Small intestine (tissue), 7 donors: ENCODE measurements around the gene PHKB. TPM values are rescaled to one million over a fixed set of nuclear protein-coding genes. Genes with fewer than 3 reads are reported as not detected.
"Not testable (repeated sequence)": the region's sequence is repeated elsewhere in the genome, so short reads cannot be mapped to it uniquely, and the experiment has no call there.

Source experiments
- DNase-seq, 2 donors: peaks; one replicate each; pipeline versions ENCODE4 v3.0.0 to v3.0.0-alpha.2; 2013
- FAIRE-seq: peaks from 2 replicates; lab custom pipeline; 2012; peaks lifted over from hg19 to GRCh38; lab: Jason Lieb, UNC
- H3K27ac ChIP-seq, 3 donors: one replicate each; pipeline ENCODE4 v1.5.1; 2013; ENCODE audit warnings: low read length in 2 of 3, mild to moderate bottlenecking in 2 of 3, control low read depth in 1 of 3, inconsistent platforms in 1 of 3, low read depth in 1 of 3, moderate library complexity in 1 of 3
- H3K27me3 ChIP-seq, 3 donors: one replicate each; pipeline ENCODE4 v1.6.1; 2013; ENCODE audit warnings: low read length in 3 of 3, inconsistent platforms in 1 of 3; ENCODE audit not compliant: control insufficient read depth in 3 of 3, insufficient read depth in 3 of 3
- H3K36me3 ChIP-seq, 3 donors: one replicate each; pipeline ENCODE4 v1.6.1; 2013; ENCODE audit warnings: low read length in 3 of 3, inconsistent platforms in 1 of 3, low read depth in 1 of 3, mild to moderate bottlenecking in 1 of 3, moderate library complexity in 1 of 3; ENCODE audit not compliant: control insufficient read depth in 3 of 3, insufficient read depth in 2 of 3
- H3K4me1 ChIP-seq, 3 donors: one replicate each; pipeline ENCODE4 v1.6.1; 2013; ENCODE audit warnings: low read length in 2 of 3, inconsistent platforms in 1 of 3, low read depth in 1 of 3, mild to moderate bottlenecking in 1 of 3, moderate library complexity in 1 of 3; ENCODE audit not compliant: control insufficient read depth in 3 of 3, insufficient read depth in 2 of 3
- H3K4me3 ChIP-seq, 3 donors: one replicate each; pipeline ENCODE4 v1.5.1; 2013; ENCODE audit warnings: low read length in 3 of 3, control low read depth in 1 of 3, inconsistent platforms in 1 of 3, low read depth in 1 of 3, mild to moderate bottlenecking in 1 of 3, moderate library complexity in 1 of 3
- H3K9me3 ChIP-seq, 2 donors: one replicate each; pipeline ENCODE4 v1.6.1; 2013; ENCODE audit warnings: low read depth in 1 of 2, low read length in 1 of 2; ENCODE audit not compliant: control insufficient read depth in 2 of 2, insufficient read depth in 1 of 2
- WGBS, 3 donors: extraction: QIAGEN DNeasy Blood & Tissue Kit; methylation state at CpG; one replicate each; pipeline ENCODE4 v1.1.7; 2013; 5-methylcytosine and 5-hydroxymethylcytosine counted together
- polyA plus RNA-seq, 4 donors: library from polyadenylated mRNA; stranded (reverse) in 3 of 4; unstranded in 1 of 4; fragments of 200-250 nt in 3 of 4; fragments of 120-200 nt in 1 of 4; gene quantifications; one replicate each; pipeline versions ENCODE4 v1.2.1 to v1.2.3, GENCODE V29; 2013
- donor health status: healthy with polysubstance abuse.
- donor health status: control.
- donor health status: control.
- donor health status: Bipolar disorder and iron deficiency.
- donor health status: healthy.

The PHKB gene
- polyA plus RNA-seq, 4 donors, result 27.0 to 69.3 (median 37.0) TPM

- FAIRE-seq, H3K9me3 ChIP-seq, H3K27me3 ChIP-seq, H3K4me3 ChIP-seq, H3K4me1 ChIP-seq, DNase-seq, H3K27ac ChIP-seq, H3K36me3 ChIP-seq: not testable (repeated sequence)
Observed at GRCh38 chr16:47442884-47443283, 18.2 kb upstream of the PHKB start.

GRCh38 chr16:47446431-47446830 lies 14.7 kb upstream of the PHKB start:
- no peak for FAIRE-seq
- Histone ChIP-seq H3K4me3 (no peak overlapping the region), H3K36me3 (peaks cover under 1 to 5% (median 1%) of the 10 kb centered on the region in 3 donors), H3K9me3 (no peaks in the 10 kb centered on the region), H3K27me3 (no peaks in the 10 kb centered on the region), H3K4me1 (peaks cover 0 to 4% (median 3%) of the 10 kb centered on the region in 3 donors), H3K27ac (no peak overlapping the region)
- 97% methylated on average over 3 of the region's 3 CpGs for WGBS, 3 donors
- no peak for DNase-seq

GRCh38 chr16:47448830-47449575 lies 12.1 kb upstream of the PHKB start:
- peaks cover 1 to 7% (median 4%) of the 10 kb centered on the region in 3 donors for H3K36me3 ChIP-seq
- H3K27me3 ChIP-seq, result no peaks in the 10 kb centered on the region
- no peak overlapping the region for H3K27ac ChIP-seq
- no peak for FAIRE-seq
- peak; percentile 45 to 72 for DNase-seq
- H3K4me3 ChIP-seq, result no peak overlapping the region
- H3K9me3 ChIP-seq, result no peaks in the 10 kb centered on the region
- WGBS, 3 donors, result 11 to 60% (median 34%) methylated on average over 3 of the region's 3 CpGs
- H3K4me1 ChIP-seq, result peaks cover 0 to 4% (median 3%) of the 10 kb centered on the region in 3 donors

- peak; percentile 61 for FAIRE-seq
- H3K9me3 ChIP-seq, result no peaks in the 10 kb centered on the region
- no peaks in the 10 kb centered on the region for H3K27me3 ChIP-seq
- peaks cover 0 to 4% (median 3%) of the 10 kb centered on the region in 3 donors for H3K4me1 ChIP-seq
- no peak overlapping the region for H3K4me3 ChIP-seq
- WGBS, 3 donors, result 67 to 78% (median 77%) methylated on average over 3 of the region's 3 CpGs
- peak overlapping the region in 1 of 3 donors; percentile 14 for H3K27ac ChIP-seq
- H3K36me3 ChIP-seq, result peaks cover 1 to 7% (median 4%) of the 10 kb centered on the region in 3 donors
- peak in 1 of 2 donors; percentile 43 for DNase-seq
Observed at GRCh38 chr16:47449788-47450187, 11.3 kb upstream of the PHKB start.

- Histone ChIP-seq H3K27ac (no peak overlapping the region), H3K27me3 (no peaks in the 10 kb centered on the region), H3K4me3 (no peak overlapping the region), H3K4me1 (peaks cover 0 to 7% (median 2%) of the 10 kb centered on the region in 3 donors), H3K36me3 (peaks cover 0 to 7% (median 0%) of the 10 kb centered on the region in 3 donors), H3K9me3 (no peaks in the 10 kb centered on the region)
- no peak for DNase-seq
- FAIRE-seq, result no peak
- WGBS, 3 donors, result 83 to 95% (median 89%) methylated on average over 2 of the region's 2 CpGs
Observed at GRCh38 chr16:47458331-47458730, 2.8 kb upstream of the PHKB start.

GRCh38 chr16:47459603-47460002 lies 1.5 kb upstream of the PHKB start:
- Histone ChIP-seq H3K9me3 (no peaks in the 10 kb centered on the region), H3K36me3 (peaks cover under 1 to 7% (median 3%) of the 10 kb centered on the region in 3 donors), H3K27ac (peak overlapping the region in 1 of 3 donors; percentile 97), H3K4me1 (peaks cover 0 to 13% (median 2%) of the 10 kb centered on the region in 3 donors), H3K27me3 (no peaks in the 10 kb centered on the region), H3K4me3 (peak overlapping the region in 1 of 3 donors; percentile 96)
- DNase-seq, result no peak
- WGBS, 3 donors, result 86 to 96% (median 96%) methylated on average over 1 of the region's 1 CpG
- no peak for FAIRE-seq

DNA sequence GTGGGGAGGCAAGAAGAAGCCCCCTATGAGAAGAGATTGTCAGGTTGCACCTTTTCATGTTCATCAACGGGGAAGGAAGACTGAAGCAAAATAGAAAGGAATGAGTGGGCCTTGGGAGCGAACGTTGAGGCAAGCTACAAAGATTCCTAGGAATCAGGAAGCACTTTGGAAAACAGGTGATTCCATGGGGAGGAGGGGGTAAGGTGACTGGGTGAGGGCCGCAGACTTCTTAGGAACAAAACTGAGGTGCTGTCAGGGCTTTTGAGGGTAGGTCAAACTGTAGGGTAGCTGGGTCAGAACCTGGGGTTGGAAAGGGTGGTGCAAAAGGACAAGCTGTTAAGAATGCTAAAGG lies 796 bp upstream of the PHKB start:
- no peaks in the 10 kb centered on the region for H3K27me3 ChIP-seq
- FAIRE-seq (no peak), DNase-seq (peak; percentile 33 to 52)
- H3K27ac ChIP-seq, result peak overlapping the region; percentile 89 to 99 (median 97)
- peaks cover 2 to 7% (median 4%) of the 10 kb centered on the region in 3 donors for H3K36me3 ChIP-seq
- 2 to 5% (median 4%) methylated on average over 4 of the region's 4 CpGs for WGBS, 3 donors
- H3K4me3 ChIP-seq, result peak overlapping the region; percentile 64 to 96 (median 76)
- no peaks in the 10 kb centered on the region for H3K9me3 ChIP-seq
- H3K4me1 ChIP-seq, result peaks cover 0 to 13% (median 2%) of the 10 kb centered on the region in 3 donors

DNA sequence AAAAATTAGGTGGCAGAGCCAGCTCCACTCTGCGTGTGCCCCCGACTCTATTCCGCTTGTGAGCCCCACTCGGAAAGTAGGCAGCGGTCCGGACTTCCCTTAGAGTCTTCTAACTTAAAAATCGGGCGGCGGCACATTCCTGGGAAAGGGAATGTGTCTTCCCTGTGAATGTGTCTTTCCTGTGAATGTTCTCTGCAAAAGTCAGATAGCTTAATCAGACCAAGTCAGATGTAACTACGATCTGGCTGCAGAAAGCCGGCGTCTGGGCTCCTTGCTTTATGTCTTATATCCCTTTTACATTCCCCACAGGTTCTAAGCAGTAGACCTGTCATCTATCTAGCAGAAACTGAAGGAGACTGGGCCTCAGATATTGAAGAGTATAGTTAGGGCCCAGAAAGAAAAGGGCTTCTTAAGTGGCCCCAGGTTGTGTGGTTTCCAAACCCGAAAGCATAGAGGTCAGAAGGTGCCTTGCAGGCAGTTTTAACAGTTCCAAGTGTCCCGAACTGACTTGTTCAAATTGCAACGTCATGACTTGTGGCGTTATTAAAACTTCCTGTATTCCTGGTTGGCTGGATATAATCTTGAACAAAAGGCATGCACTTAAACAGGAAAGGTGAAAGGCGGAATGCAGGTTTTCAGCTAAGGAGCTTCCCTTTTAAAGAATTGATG lies 601 bp downstream of the PHKB start:
- H3K36me3 ChIP-seq, result peaks cover 2 to 4% (median 3%) of the 10 kb centered on the region in 3 donors
- H3K4me3 ChIP-seq, result peak overlapping the region; percentile 64 to 96 (median 76)
- peaks cover 0 to 13% (median 2%) of the 10 kb centered on the region in 3 donors for H3K4me1 ChIP-seq
- peak; percentile 69 to 84 for DNase-seq
- peak overlapping the region; percentile 89 to 99 (median 97) for H3K27ac ChIP-seq
- H3K9me3 ChIP-seq, result no peaks in the 10 kb centered on the region
- H3K27me3 ChIP-seq, result no peaks in the 10 kb centered on the region
- FAIRE-seq, result no peak
- WGBS, 3 donors, result 1 to 2% (median 1%) methylated on average over 17 of the region's 17 CpGs
